HG03520 (cell line): Measurements from ENCODE around the gene LRRC37B.
"Not testable (repeated sequence)": the region's sequence is repeated elsewhere in the genome, so short reads cannot be mapped to it uniquely, and the experiment has no call there.

ENCODE experiments used
- ATAC-seq: cut with Tn5 transposase; IDR thresholded peaks from one replicate; pipeline ENCODE4 v1.9.1; 2021; ENCODE audit warnings: mild to moderate bottlenecking, moderate library complexity; ENCODE audit not compliant: unreplicated experiment

Gene LRRC37B

DNA sequence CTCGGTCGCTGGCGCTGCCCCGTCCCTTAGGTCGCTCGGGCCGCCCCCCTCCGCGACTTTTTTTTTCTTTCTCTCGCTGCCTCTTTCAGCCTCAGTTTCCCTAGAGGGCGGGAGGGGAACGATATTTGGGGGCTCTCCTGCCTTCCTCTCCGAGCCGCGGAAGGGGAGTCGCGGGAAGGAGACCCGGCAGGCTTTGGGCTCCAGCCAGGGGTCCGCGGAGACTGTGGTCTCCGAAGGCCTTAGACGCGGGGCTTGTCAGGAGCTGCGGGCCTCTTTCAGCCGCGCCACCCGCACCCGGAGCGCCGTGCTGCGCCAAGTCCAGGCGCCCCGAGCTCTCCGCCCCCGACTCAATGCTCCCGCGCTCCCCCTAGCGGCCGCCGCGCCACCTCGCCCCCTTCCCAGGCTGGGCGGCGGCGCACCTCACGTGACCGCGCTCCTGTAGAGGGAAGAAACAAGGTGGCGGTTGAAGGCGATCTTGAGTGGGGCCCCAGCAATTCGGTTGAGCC lies at the start of gene LRRC37B:
Gene LRRC37B, plus strand, starts transcription at position 427 of the 506 bp plus-strand sequence. CDS start 14,010 bp downstream, outside the sequence.
- ATAC-seq = peak; percentile 71

DNA sequence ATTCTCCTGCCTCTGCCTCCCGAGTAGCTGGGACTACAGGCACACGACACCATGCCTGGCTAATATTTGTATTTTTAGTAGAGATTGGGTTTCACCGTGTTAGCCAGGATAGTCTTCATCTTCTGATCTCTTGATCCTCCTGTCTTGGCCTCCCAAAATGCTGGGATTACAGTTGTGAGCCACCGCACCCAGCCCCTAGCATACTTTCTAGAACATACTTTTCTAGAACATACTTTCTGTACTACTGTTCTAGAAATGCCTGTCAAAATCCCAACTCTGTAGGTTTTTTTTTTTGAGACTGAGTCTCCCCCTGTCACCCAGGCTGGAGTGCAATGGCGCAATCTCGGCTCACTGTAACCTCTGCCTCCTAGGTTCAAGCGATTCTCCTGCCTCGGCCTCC lies 43.1 kb upstream of the LRRC37B start:
- ATAC-seq = not testable (repeated sequence)

DNA sequence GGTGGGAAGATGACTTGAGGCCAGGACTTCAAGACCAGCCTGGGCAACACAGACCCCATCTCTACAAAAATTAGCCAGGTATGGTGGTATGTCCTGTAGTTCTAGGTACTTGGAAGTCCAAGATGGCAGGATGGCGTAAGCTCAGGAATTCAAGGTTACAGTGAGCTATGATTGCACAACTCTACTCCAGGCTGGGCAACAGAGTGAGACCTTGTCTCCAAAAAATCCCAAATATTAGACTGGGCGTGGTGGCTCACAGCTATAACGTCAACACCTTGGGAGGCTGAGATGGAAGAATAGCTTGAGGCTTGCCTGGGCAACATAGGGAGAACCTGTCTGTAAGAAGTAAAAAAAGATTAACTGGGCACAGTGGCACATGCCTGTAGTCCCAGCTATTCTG lies 39.5 kb upstream of the LRRC37B start:
- ATAC-seq = no peak

DNA sequence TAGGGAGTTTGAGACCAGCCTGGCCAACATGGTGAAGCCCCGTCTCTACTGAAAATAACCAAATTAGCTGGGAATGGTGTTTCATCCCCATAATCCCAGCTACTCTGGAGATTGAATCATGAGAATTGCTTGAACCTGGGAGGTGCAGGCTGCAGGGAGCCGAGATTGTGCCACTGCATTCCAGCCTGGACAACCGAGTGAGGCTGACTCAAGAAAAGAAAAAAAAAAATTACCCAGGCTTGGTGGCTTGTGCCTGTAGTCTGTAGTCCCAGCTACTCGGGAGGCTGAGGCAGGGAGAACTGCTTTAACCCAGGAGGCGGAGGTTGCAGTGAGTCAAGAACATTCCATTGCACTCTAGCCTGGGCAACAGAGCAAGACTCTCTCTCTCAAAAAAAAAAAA lies 36.8 kb upstream of the LRRC37B start:
- not testable (repeated sequence) for ATAC-seq

DNA sequence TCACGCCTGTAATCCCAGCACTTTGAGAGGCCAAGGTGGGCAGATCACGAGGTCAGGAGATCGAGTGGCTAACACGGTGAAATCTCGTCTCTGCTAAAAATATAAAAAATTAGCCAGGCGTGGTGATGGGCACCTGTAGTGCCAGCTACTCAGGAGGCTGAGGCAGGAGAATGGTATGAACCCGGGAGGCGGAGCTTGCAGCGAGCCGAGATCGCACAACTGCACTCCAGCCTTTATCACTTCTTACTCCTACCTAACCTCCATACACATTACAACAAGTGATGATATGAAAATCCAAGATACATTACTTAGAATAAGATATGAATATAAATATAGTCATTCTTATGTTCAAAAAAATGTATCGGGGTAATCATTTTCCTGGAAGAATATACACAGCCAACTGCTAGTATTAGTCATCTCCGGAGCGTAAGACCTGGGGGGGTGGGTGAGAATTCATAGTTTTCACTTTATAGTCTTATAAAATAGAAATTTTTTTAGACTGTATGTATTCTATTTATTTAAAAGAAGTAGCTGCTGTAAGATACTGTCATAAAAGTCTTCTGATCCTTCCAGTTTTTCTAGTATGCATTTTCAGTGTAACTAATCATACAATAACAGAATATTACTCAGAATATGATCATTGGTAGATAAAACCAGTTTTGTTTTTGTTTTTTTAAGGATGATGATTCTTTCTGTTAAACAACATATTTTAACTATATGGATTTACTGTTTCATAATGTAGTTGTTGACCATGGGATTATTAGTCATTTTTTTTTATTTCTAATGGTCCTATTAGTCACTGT lies 32.7 kb upstream of the LRRC37B start:
- ATAC-seq = not testable (repeated sequence)

- not testable (repeated sequence) for ATAC-seq
These were observed 31.8 kb upstream of the LRRC37B start for GRCh38 chr17:31975391-31975790.

GRCh38 chr17:31991821-31992220 lies 15.4 kb upstream of the LRRC37B start:
- not testable (repeated sequence) for ATAC-seq

- ATAC-seq = no peak
These were observed 10.2 kb upstream of the LRRC37B start for GRCh38 chr17:31997005-31997404.

DNA sequence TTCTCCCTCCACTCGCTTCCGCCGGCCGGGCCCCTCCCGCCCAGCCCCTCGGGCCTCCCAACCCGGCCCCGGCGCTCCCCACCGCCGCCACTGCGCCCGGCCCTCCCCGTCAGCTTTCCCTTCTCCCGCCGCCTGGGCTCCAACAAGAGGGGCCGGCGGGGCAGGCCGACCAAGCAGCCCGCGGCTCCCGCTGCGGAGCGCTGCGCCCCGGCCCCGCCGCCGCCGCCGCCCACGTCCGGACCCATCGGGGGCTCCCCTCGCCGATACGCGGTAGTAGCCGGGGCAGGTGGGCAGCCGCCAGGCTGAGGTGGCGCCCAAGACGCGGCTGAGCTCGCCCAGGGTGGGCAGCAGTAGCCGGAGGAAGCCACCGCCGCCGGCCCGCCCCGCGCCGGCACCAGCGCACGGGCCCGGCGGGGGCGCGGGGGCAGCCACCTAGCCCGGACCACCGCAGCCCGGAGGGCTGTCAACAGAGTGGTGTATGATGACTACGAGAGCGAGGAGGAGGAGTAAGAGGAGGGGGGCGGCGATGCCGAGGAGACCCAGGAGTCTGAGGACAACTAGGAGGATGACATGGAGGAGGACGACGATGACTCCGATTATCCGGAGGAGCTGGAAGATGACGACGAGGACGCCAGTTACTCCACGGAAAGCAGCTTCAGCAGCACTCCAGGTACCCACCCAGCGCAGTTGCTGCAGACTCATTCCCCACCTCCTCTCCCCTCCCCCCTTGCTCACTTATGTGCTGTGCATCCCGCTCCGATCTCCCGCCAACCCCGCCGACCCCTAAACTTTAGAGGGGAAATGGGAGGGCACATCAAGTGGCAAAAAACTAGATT lies 498 bp downstream of the LRRC37B start:
- ATAC-seq = peak; percentile 46

DNA sequence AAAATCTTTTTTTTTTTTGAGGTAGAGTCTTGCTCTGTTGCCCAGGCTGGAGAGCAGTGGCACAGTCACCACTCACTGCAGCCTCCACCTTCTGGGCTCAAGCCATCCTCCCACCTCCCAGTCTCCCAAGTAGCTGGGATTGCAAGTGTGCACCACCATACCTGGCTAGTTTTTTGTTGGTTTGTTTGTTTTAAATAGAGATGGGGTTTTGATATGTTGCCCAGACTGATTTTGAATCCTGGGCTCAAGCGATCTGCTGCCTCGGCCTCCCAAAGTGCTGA lies 2.0 kb downstream of the LRRC37B start:
- ATAC-seq = no peak

GRCh38 chr17:32010114-32010513 lies 2.9 kb downstream of the LRRC37B start:
- ATAC-seq = no peak

GRCh38 chr17:32015245-32016013 lies 8.2 kb downstream of the LRRC37B start:
- ATAC-seq = no peak

- ATAC-seq = no peak
These were observed 9.0 kb downstream of the LRRC37B start for GRCh38 chr17:32016231-32016630.

- ATAC-seq = no peak
These were observed 12.0 kb downstream of the LRRC37B start for GRCh38 chr17:32019228-32019627.

DNA sequence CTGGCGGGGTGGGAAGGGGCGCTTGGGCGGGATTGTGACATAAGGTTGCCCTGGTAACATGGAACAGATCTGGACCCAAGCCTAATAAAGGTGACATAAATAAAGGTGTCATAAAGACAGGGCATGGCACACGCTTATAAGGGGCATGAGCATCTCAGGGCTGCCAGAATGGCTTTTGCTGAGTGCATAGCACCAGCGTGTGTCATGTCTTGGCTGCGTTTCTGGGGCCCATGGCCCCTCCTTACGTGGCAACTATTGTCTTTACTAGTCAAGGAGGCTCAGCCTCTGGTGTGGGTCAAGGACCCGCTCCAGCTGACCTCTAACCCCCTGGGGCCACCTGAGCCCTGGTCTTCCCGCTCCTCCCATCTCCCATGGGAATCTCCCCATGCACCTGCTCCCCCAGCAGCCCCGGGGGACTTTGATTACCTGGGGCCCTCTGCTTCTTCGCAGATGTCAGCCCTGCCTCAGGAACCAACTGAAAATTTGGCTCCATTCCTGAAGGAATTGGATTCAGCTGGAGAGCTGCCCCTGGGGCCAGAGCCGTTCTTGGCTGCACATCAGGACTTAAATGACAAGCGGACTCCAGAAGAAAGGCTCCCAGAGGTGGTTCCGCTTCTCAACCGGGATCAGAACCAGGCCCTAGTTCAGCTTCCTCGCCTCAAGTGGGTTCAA lies 13.9 kb downstream of the LRRC37B start:
- ATAC-seq = no peak

- no peak for ATAC-seq
These were observed 14.4 kb downstream of the LRRC37B start for GRCh38 chr17:32021615-32021955.

DNA sequence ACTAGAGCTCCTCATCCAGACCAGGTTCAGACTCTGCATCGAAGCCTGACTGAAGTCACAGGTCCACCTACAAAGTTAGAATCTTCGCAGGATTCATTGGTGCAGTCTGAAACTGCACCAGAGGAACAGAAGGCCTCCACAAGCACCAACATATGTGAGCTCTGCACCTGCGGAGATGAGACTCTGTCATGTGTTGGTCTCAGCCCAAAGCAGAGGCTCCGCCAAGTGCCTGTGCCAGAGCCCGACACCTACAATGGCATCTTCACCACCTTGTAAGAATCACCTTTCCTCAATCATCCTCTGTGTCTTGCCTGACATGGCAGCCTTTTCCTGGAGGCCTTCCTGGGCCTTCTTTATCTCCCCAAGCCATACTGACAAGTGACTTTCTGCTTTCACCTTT lies 15.4 kb downstream of the LRRC37B start:
- ATAC-seq = not testable (repeated sequence)

GRCh38 chr17:32027271-32027670 lies 20.1 kb downstream of the LRRC37B start:
- ATAC-seq = not testable (repeated sequence)

DNA sequence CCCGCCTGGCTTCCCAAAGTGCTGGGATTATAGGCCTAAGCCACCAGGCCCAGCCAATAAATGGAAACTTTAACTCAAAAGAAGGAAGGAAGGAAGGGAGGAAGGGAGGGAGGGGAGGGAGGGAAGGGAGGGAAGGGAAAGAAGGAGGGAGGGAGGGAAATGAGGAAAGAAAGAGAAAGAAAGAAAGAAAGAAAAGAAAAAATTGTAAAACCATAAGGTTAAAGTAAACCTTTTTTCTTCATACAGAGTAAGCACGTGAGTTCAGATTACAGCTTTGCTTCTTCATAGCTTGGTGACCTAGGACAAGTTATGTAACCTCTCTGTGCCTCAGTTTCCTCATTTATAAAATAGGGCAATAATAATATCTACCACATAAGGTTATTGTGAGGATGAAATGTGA lies 26.0 kb downstream of the LRRC37B start:
- no peak for ATAC-seq

DNA sequence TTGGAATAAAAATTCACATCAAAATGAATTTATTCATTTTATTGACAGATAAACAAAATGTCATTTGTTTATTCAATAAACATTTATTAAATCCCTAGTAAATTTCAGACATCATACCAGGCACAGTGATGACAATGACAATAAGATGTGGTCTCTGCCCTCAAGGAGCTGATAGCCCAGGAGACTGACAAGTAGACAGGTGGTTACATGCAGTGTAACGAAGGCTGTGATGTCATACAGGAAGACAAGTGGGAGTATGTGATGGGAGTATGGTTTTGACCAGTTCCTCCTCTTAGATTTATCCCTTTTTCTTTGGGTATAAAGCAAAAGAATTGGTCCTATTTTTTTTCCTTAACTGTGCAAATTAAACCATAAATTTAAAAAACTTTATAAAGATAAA lies 26.6 kb downstream of the LRRC37B start:
- ATAC-seq = not testable (repeated sequence)

GRCh38 chr17:32040246-32040645 lies 33.1 kb downstream of the LRRC37B start:
- not testable (repeated sequence) for ATAC-seq
